Fibroblast of pulmonary artery (primary cell): Measurements from ENCODE around the gene MYO15A.

Source experiments
- DNase-seq: peaks from one replicate; pipeline ENCODE4 v3.0.0-alpha.2; 2010; ENCODE audit warnings: low read depth
- H3K4me3 ChIP-seq: replicated peaks from 2 replicates; pipeline ENCODE4 v1.5.1; 2011; ENCODE audit warnings: low read depth, mild to moderate bottlenecking, control low read depth, low read length, moderate library complexity
- TF ChIP-seq, protein P1 (sequence below): IDR thresholded peaks from 2 replicates; pipeline ENCODE4 v1.5.1; 2011; ENCODE audit warnings: mild to moderate bottlenecking, control low read depth, low read length, inconsistent platforms; ENCODE audit errors: missing control alignments

MYO15A gene

DNA sequence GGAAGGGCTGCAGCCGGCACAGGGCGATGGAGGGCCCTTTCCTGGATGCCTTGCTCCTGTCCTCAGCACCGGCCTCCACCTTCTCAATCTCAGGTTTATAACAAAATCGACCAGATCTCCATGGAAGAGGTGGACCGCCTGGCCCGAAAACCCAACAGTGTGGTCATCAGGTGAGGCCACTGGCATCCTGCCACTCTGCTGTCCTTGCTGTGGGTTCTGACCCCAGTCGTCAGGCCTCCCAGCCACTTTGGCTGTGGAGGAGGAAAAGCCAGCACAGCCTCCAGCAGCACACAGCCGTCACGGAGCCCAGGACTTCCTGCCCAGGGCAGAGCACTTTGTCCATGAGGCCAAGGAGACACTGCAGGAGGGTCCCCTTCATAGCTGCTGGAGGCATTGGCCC lies 6.7 kb upstream of the MYO15A start:
- no peak for DNase-seq
- no peak overlapping the region for H3K4me3 ChIP-seq
- TF ChIP-seq, protein P1, sequence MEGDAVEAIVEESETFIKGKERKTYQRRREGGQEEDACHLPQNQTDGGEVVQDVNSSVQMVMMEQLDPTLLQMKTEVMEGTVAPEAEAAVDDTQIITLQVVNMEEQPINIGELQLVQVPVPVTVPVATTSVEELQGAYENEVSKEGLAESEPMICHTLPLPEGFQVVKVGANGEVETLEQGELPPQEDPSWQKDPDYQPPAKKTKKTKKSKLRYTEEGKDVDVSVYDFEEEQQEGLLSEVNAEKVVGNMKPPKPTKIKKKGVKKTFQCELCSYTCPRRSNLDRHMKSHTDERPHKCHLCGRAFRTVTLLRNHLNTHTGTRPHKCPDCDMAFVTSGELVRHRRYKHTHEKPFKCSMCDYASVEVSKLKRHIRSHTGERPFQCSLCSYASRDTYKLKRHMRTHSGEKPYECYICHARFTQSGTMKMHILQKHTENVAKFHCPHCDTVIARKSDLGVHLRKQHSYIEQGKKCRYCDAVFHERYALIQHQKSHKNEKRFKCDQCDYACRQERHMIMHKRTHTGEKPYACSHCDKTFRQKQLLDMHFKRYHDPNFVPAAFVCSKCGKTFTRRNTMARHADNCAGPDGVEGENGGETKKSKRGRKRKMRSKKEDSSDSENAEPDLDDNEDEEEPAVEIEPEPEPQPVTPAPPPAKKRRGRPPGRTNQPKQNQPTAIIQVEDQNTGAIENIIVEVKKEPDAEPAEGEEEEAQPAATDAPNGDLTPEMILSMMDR = no peak

DNA sequence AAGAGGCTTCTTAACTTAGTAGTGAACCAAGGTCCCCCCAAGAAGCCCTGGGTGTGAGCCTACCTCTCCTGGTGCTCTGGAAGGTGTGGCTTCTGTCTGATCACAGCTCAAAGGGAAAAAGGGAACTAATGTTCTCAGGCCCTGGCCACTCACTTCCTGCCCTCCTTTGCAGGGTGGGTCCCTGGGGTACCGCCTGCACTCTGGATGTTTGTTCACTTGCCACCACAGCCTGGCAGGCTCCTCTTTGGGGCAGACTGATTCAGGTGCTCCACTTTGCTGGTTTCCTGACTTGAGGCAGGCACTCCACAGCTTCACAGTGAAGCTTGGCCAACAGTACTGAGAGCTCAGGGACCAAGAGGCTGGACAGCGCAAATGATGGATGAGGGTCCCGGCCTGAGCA lies 5.9 kb upstream of the MYO15A start:
- no peak for DNase-seq
- no peak overlapping the region for H3K4me3 ChIP-seq
- TF ChIP-seq, protein P1 = no peak

DNA sequence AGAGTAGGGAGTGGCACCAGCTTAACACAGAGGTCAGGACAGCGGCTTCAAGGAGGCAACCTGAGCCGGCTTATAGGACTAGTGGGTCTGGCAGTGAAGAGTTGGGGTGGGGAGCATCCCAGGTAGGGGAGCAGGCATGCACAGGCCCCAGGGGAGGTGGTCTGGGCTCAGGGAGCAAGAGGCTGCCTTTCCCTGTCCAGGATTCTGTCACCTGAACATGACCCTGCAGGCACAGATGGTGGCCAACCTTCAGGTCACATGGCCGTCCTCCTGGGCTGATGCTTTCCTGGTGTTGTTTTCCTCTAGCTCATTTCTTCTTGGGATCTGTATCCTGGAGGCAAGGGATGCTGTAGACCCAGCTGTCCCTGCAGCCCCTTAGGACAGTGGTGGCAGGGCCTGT lies 3.5 kb upstream of the MYO15A start:
- no peak overlapping the region for H3K4me3 ChIP-seq
- TF ChIP-seq, protein P1 = no peak
- no peak for DNase-seq

DNA sequence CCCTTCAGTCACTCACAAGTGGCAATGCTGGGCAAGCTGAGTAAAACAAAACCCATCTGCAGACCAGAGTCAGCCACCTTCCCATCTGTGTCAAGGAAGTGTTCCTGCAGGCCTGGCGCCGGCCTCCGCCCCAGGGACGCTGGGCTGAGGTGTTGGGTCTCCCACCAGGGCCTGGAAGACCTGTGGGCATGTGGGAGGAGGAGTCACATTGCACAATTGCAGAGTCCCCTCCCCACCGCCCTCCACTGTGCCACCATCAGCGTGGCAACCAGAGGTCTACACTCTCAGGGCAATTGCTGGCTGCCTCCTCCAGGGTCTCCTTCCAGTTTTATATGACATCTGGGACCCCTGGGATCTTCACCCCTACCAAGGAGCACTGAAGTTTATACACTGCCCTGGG lies 3.0 kb upstream of the MYO15A start:
- no peak overlapping the region for H3K4me3 ChIP-seq
- DNase-seq = no peak
- TF ChIP-seq, protein P1 = no peak

DNA sequence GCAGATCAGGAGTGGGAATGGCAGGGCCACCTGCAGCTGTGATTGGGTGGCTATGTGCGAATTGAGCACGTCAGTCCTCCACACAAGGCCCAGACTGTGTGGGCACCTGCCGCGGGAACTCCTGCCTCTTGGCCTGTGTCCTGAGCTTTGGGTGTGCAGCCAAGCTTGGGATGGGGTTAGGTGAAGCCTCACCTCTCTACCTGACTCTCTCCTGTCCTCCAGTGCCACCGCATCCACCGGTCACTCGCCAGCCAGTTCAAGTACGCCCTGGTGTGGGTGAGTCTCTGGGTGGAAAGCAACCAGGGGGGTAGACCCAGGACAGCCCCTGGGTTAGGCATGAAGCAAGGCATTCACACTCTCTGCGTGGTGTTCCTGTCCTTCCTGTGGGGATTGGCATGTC lies 2.3 kb upstream of the MYO15A start:
- DNase-seq = no peak
- no peak overlapping the region for H3K4me3 ChIP-seq
- TF ChIP-seq, protein P1 = no peak

DNA sequence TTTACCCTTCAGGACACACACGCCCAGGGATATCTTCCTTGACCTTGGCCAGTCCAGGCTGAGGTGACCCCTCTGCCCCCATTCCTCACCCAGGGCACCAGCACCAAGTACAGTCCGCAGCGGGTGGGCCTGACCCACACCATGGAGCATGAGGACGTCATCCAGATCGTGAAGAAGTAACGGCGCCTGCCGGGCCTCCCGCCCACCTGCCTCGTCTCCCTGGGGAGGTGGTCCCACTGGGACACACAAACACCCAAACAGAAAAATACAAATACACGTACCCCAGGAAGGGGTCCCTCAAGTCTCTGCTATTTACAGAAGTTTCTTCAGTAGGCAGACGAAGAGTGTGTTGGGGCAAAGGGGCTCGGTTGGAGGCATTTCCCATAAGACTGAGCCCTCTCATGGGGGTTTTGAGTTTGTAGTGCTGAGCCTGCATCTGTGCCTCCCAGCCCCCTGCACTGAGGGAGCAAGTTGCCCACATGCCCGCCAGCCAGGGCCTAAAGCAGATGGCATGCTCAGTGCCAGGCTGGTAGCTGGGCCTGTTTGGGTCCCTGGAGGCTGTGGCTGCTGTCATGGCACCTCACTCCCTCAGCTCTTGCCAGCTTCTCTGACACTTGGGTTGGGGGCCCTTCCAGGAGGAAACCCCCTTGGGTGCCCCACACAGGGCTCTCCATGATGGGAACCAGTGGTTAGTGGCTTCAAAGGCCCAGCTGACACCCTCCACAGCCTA lies 1.3 kb upstream of the MYO15A start:
- no peak for DNase-seq
- H3K4me3 ChIP-seq = no peak overlapping the region
- TF ChIP-seq, protein P1 = no peak

DNA sequence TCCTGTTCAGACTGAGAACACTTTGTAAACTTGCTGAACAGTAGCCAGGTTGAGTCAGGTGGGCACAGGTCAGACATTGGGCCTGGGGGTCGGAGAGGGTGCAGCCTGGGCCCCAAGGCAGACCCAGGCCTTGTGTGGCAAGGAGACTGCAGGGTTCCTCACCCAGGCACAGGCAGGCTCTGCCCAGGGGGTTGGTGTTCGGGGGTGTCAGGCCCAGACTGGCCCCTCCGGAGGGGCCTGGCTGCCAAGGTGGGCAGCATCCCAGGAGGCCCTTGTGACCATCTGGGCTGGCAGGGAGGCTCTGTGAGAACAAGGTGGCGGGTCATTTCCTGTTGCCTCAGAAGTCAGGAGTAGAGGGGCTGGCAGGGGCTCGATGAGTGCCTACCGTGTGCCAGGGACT lies 585 bp upstream of the MYO15A start:
- TF ChIP-seq, protein P1 = no peak
- DNase-seq = no peak
- no peak overlapping the region for H3K4me3 ChIP-seq
